A673 (cell line): ENCODE measurements around the gene CUX1. TPM values are rescaled to one million over a fixed set of nuclear protein-coding genes. Genes with fewer than 3 reads are reported as not detected.

Experiments
- BruUV-seq: library from RNA; stranded (reverse); fragments of 400-500 nt; replicated peaks from 2 replicates; lab custom pipeline; 2021; lab: Mats Ljungman, UMichigan
- CTCF ChIA-PET: fragments of 300-600 bp; sonication (Branson Sonifier 250); formaldehyde crosslinking; loops from one replicate; lab custom pipeline; 2022; ENCODE audit warnings: antibody characterized with exemption; lab: Charles Lee
- POLR2A ChIA-PET: fragments of 300-600 bp; sonication (Branson Sonifier 250); formaldehyde crosslinking; loops from one replicate; lab custom pipeline; 2022; ENCODE audit warnings: antibody characterized with exemption; ENCODE audit not compliant: low non-redundant PET; lab: Charles Lee
- DNase-seq: peaks from one replicate; pipeline ENCODE4 v3.0.0-alpha.2; 2015; ENCODE audit warnings: low spot score
- H3K27ac ChIP-seq: fragments of 200-600 bp; sonication (generic); 2 replicates; pipeline ENCODE4 v1.5.1; 2016; ENCODE audit warnings: mixed run types, low read depth, mild to moderate bottlenecking, mixed read lengths, antibody characterized with exemption, low read length; ENCODE audit not compliant: poor library complexity, severe bottlenecking
- H3K27me3 ChIP-seq: fragments of 200-600 bp; sonication (generic); replicated peaks from 2 replicates; pipeline ENCODE4 v1.6.1; 2017; ENCODE audit warnings: mixed run types, low read depth, mild to moderate bottlenecking, mixed read lengths, antibody characterized with exemption, low read length; ENCODE audit not compliant: insufficient read depth, poor library complexity
- H3K36me3 ChIP-seq: fragments of 200-600 bp; sonication (generic); 2 replicates; pipeline ENCODE4 v1.6.1; 2016; ENCODE audit warnings: mixed run types, mild to moderate bottlenecking, mixed read lengths, antibody characterized with exemption, low read length; ENCODE audit not compliant: insufficient read depth, poor library complexity, severe bottlenecking
- H3K4me1 ChIP-seq: fragments of 200-600 bp; sonication (generic); 2 replicates; pipeline ENCODE4 v1.6.1; 2017; ENCODE audit warnings: mixed run types, mild to moderate bottlenecking, mixed read lengths, antibody characterized with exemption, low read length; ENCODE audit not compliant: insufficient read depth, poor library complexity, severe bottlenecking
- H3K4me3 ChIP-seq: fragments of 200-600 bp; sonication (generic); 2 replicates; pipeline ENCODE4 v1.5.1; 2016; ENCODE audit warnings: low read depth, mixed run types, mild to moderate bottlenecking, mixed read lengths, low read length; ENCODE audit not compliant: poor library complexity, severe bottlenecking
- H3K9me3 ChIP-seq: fragments of 200-600 bp; sonication (generic); 2 replicates; pipeline ENCODE4 v1.6.1; 2016; ENCODE audit warnings: mixed run types, low read depth, mild to moderate bottlenecking, mixed read lengths, antibody characterized with exemption, low read length; ENCODE audit not compliant: poor library complexity, severe bottlenecking
- EZH2 ChIP-seq: fragments of 200-600 bp; sonication (generic); IDR thresholded peaks from 2 replicates; pipeline ENCODE4 v1.6.1; 2017; ENCODE audit warnings: borderline replicate concordance, low read depth, mild to moderate bottlenecking, mixed read lengths, antibody characterized with exemption, low read length; ENCODE audit not compliant: poor library complexity, severe bottlenecking
- intact Hi-C: fragments of 100-400 bp; cut with micrococcal nuclease; formaldehyde crosslinking; loops from one replicate; pipeline ENCODE4 v1.10.0; 2022; ENCODE audit not compliant: unreplicated experiment
- total RNA-seq: library from RNA; stranded (reverse); gene quantifications from 2 replicates; pipeline ENCODE4 v1.2.3, GENCODE V29; 2021
- TF ChIP-seq, protein P1 (sequence below): fragments of 300-800, 200-600 bp; sonication (generic); conservative IDR thresholded peaks from 2 replicates; pipeline ENCODE4 v1.5.1; 2017; ENCODE audit warnings: low read depth, mild to moderate bottlenecking, antibody characterized with exemption, low read length, moderate library complexity, mixed read lengths

CUX1 gene
- total RNA-seq, 1 experiment from 2014 or later = 49.4 TPM

GRCh38 chr7:101875283-101875846 is 57.9 kb downstream of the CUX1 start:
- no peaks in the 10 kb centered on the region for H3K9me3 ChIP-seq
- ChIA-PET POLR2A (no interaction called here), CTCF (no interaction called here)
- TF ChIP-seq EZH2 = no peak
- TF ChIP-seq, protein P1, sequence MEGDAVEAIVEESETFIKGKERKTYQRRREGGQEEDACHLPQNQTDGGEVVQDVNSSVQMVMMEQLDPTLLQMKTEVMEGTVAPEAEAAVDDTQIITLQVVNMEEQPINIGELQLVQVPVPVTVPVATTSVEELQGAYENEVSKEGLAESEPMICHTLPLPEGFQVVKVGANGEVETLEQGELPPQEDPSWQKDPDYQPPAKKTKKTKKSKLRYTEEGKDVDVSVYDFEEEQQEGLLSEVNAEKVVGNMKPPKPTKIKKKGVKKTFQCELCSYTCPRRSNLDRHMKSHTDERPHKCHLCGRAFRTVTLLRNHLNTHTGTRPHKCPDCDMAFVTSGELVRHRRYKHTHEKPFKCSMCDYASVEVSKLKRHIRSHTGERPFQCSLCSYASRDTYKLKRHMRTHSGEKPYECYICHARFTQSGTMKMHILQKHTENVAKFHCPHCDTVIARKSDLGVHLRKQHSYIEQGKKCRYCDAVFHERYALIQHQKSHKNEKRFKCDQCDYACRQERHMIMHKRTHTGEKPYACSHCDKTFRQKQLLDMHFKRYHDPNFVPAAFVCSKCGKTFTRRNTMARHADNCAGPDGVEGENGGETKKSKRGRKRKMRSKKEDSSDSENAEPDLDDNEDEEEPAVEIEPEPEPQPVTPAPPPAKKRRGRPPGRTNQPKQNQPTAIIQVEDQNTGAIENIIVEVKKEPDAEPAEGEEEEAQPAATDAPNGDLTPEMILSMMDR = no peak
- H3K36me3 ChIP-seq = no peaks in the 10 kb centered on the region
- no peak for DNase-seq
- BruUV-seq = no TSS peak
- no peak overlapping the region for H3K4me3 ChIP-seq
- H3K27me3 ChIP-seq = no peaks in the 10 kb centered on the region
- no peak overlapping the region for H3K27ac ChIP-seq
- peaks cover 31% of the 10 kb centered on the region for H3K4me1 ChIP-seq
- intact Hi-C loops = no loop called here

DNA sequence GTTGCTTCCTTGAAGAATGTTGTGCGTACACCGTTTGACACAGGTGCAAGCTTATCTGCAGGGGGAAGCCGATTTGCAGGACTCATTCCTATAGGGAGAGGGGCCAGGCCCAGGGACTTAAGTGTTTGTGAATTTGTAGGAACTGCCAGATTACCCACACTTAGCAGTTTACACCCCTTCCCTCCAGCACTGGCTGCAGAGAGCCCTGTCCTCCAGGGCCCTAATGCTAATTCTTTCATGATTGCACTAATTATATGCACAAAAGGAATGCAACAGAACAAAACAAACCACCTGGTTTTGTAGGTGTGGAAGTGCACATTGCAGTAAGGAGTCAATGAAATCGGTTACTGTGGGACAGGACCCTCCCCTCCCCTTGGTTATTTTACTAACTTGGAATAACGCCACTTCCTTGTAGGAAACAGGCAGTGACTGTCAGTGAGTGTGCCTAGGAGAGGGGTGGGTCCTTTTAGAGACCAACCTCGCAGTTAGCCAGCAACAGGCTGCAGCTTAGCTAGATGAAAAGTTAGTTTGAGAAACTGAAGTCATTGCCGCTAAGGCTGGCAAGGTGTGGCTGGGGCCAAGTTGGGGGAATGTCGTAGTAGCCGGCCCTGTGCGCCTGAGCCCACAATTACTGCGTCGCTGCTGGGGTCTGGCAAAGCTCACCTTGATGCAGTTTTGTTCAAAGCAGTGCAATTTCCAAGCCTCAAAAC is 60.6 kb downstream of the CUX1 start:
- no peak overlapping the region for H3K27ac ChIP-seq
- ChIA-PET POLR2A (no interaction called here), CTCF (no interaction called here)
- TF ChIP-seq, protein P1 = no peak
- no peak for TF ChIP-seq EZH2
- intact Hi-C loops = no loop called here
- no peak for DNase-seq
- no TSS peak for BruUV-seq
- H3K9me3 ChIP-seq = no peaks in the 10 kb centered on the region
- H3K36me3 ChIP-seq = no peaks in the 10 kb centered on the region
- H3K4me1 ChIP-seq = peaks cover 49% of the 10 kb centered on the region
- no peaks in the 10 kb centered on the region for H3K27me3 ChIP-seq
- no peak overlapping the region for H3K4me3 ChIP-seq

- POLR2A ChIA-PET = interaction anchor here (0.6 kb wide), 1 partner anchor 9 kb away, joined by 14 read pairs; no protein-coding TSS in a partner anchor
- intact Hi-C loops = no loop called here
- no TSS peak for BruUV-seq
Measured at GRCh38 chr7:101878938-101879337, 61.5 kb downstream of the CUX1 start.

More at GRCh38 chr7:101878938-101879337, 61.5 kb downstream of the CUX1 start:
- Histone ChIP-seq H3K4me1 (peaks cover 48% of the 10 kb centered on the region), H3K4me3 (no peak overlapping the region), H3K9me3 (no peaks in the 10 kb centered on the region), H3K27me3 (no peaks in the 10 kb centered on the region), H3K27ac (no peak overlapping the region), H3K36me3 (no peaks in the 10 kb centered on the region)
- no peak for DNase-seq
- TF ChIP-seq, protein P1 = no peak
- TF ChIP-seq EZH2 = no peak
- CTCF ChIA-PET = interaction anchor here (0.7 kb wide), 1 partner anchor 9 kb away, joined by 3 read pairs; no protein-coding TSS in a partner anchor
